ENCODE data around the gene DPY19L3.
"Not testable (repeated sequence)": the region's sequence is repeated elsewhere in the genome, so short reads cannot be mapped to it uniquely, and the experiment has no call there.

The DPY19L3 gene

GRCh38 chr19:32450217-32450616, 44.6 kb downstream of the DPY19L3 start:
- DNase-seq = no peak

DNA sequence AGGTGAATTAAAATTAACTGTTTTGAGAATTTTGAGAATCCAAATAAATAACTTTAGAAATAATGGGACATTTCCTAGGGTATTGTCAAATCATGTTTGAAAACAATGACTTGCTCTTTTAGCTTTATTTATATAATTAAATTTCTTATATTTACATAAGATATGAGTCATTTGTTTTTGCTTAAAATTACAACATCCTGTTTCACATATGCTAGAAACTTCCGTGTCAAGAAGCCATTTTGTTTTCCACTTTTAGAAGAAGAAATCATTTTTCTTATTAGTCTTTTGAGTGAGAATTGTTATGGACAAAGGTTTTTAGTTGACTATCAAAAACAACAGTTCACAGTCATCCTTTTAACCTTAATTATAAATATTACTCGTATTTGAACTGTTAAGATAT, 48.2 kb downstream of the DPY19L3 start:
- DNase-seq = no peak

DNA sequence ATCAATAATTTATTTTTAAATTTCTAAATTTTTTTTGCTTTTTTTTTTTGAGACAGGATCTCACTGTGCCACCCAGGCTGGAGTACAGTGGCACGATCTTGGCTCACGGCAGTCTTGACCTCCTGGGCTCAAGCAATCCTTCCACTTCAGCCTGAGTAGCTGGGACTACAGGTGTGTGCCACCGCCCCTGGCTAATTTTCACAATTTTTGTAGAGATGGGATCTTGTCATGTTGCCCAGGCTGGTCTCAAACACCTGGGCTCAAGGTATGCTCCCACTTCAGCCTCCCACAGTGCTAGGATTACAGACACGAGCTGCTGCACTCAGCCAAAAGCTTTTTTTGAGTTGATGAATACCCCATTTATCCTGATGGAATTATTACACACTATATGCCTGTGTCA, 50.8 kb downstream of the DPY19L3 start:
- no peak for DNase-seq

GRCh38 chr19:32457571-32458158, 52.1 kb downstream of the DPY19L3 start:
- no peak for DNase-seq

DNA sequence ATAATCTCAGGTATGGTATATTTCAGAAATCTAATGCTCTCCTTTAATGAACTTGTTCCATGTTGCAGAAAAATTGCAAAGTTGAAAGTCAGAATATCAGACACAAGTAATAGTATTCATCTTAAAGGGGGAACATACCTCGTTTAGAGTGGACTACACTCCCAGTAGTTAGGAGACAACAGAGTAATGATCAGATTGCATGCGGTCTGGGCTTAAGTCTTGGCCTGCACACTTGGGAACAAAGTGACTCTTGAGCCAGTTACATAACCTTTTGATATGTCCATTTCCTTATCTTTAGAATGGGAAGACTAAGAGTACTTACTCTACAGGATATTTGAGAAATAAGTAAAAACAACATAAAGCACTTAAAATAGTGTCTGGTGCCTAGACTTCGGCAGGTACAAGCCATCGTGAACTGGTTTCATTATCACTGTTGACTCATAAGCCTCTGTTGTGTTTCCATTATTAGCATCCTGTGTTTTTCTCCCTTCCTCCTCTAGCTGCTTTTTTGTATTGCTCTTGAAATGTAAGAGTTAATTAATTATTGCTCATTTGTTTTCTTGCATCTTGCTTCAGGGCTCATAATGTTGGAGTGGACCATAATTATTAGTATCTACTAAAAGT, 53.0 kb downstream of the DPY19L3 start:
- no peak for DNase-seq

DNA sequence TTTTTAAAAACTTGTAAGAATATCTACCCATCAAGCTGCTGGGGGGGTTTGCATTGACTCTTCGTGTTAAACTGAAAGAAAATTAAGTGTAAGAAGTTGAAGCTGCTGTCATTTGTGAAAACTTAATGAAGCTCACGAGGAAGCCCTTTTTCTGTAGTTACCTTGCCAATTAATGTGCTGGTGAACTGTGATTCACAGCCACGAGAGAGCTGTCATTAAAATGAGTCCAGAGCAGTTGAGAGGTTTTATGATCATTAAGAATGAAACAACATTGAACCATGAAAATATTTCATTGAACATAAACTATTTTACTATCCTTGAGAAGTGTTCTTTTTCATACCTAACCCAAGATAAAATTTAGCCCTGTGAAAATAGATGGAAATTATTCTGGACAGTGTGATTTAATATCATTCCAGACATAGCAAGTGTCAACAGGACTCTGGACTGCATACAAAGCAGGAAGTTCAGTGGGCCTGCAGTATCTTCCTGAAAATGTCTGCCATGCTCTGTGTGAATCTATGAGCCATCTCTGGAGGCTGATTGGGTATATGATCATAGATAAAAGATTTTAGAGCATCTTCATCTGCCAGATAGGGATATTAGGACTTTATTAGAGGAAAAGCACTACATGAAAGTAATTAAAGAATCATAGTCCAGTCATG, 53.8 kb downstream of the DPY19L3 start:
- DNase-seq = no peak

GRCh38 chr19:32460476-32460875, 54.9 kb downstream of the DPY19L3 start:
- DNase-seq = no peak

DNA sequence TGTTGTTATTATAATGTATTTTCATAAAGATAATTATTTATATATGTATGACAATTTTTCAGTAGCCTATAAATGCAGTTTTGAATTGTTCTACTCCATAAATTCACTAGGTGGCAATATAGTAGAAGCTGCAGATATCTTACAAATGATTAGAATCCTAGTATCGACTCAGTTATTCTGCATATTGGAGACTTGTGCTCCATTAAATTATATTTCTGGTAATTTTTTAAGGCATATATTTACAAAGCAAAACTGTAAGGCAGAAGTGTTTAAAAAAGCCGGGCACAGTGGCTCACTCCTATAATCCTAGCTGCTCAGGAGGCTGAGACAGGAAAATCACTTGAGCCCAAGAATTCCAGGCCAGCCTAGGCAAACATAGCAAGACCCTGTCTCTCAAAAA, 58.7 kb downstream of the DPY19L3 start:
- DNase-seq = peak; percentile 37

GRCh38 chr19:32465176-32465575, 59.6 kb downstream of the DPY19L3 start:
- DNase-seq = no peak

- DNase-seq = no peak
These were observed 64.2 kb downstream of the DPY19L3 start for GRCh38 chr19:32469795-32470194.

- no peak for DNase-seq
These were observed 65.5 kb downstream of the DPY19L3 start for GRCh38 chr19:32471095-32471494.

DNA sequence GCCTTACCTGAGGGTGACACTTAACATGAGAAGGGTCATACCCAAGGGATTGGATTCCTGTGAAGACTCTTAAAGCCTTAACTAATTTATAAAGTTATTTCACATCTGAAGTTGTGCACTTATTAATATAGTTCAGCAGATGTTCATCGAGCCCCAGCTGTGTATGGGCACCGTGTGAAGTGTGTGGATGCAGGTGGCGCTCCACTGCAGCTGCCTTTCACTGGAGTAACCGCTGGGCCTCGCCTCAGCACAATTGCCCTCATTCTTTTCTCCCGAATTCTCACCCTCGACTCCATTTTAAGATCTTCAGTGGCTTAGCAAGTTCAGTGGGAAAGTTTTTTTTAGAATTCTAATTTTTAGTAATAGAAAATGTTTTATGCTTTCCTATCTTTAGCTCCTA, 66.2 kb downstream of the DPY19L3 start:
- DNase-seq = no peak

DNA sequence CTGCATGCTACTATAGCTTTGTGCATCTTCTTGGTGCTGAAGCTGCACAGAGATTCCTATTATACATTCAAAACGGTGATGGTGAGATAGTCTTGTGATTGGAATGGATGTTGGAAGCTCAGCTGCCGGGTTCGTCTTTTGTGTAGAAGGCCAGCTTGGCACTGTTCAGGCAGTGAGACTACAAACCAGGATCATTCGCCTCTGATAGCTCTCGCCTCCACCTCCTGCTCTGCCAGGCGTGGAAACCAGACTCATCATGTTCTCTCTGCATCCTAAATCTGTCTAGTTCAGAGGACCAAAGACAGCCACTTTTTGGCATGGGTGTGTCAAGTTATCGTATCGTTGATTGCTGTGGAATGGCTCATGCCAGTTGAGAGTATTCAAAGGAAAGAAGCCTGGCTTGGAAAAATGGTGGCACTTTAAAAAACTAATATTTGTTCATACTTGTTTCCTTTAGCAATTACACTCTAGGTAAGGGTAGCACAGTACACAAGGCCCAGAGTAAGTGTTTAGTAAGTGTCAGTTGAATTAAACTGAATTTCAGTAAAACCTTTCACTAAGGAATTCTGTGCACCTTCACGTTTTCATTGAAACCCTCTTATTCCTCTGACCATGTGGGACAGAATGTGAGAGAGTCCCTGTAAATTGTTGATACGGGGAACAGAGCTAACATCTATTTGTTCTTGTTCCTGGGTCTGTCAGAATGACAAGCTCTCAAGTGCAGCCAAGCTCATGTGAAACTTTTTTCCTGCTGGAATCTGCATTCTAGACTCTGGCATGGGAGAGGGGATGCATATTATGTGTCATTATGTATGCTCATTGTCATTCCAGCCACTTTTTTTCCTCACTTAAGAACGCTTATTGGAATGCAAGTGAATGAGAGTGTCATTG, 69.8 kb downstream of the DPY19L3 start:
- no peak for DNase-seq

GRCh38 chr19:32476032-32476350, 70.4 kb downstream of the DPY19L3 start:
- DNase-seq = no peak

- DNase-seq = no peak
These were observed 74.8 kb downstream of the DPY19L3 start for GRCh38 chr19:32480321-32480720.

GRCh38 chr19:32483574-32483973, 78.0 kb downstream of the DPY19L3 start:
- no peak for DNase-seq

DNA sequence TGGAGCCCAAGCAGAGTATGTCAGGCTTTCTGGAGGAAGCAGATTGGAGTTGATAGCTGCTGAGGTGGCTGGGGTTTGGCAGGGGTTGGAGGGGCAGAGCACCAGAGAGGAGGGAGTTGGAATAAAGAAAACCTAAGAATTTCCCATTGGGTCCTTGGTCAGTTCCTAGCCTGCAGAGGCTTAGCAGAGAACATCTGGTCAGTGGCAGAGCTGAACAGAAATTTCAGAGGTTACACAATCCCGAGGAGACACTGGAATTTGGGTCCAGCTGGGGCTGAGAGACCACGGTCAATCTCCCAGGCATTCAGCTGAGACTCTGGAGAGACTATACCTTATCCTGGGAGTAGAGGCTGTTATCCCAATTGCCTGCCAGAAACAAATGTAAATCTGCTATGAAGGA, 84.4 kb downstream of the DPY19L3 start:
- DNase-seq = no peak

GRCh38 chr19:32497391-32497790, 91.8 kb downstream of the DPY19L3 start:
- no peak for DNase-seq

DNA sequence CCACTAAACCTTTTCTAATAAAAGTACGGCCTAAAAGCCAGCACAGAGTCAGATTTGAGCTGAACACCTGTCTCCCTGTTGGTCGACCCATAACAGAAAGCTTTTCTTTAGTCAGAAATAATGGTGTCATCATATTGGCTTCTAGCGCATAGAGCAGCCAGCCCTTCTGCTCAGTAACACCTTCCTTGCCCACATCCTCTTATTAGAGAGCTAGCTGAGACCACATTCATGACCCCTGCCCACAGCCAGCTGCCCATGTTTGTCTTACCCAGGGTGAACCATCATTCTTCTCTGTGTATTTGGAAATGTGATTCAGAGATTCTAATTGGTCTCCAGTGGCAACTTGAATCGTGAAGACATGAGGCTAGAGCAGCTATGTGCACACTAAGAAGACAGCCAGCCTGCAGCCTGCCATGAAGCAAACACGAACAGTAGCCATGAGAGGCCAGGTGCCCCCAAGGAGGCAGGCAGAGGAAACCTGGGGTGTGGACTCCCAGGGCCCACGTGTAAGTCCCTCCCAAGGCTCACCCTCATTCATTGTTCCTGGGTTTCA, 93.2 kb downstream of the DPY19L3 start:
- DNase-seq = no peak

DNA sequence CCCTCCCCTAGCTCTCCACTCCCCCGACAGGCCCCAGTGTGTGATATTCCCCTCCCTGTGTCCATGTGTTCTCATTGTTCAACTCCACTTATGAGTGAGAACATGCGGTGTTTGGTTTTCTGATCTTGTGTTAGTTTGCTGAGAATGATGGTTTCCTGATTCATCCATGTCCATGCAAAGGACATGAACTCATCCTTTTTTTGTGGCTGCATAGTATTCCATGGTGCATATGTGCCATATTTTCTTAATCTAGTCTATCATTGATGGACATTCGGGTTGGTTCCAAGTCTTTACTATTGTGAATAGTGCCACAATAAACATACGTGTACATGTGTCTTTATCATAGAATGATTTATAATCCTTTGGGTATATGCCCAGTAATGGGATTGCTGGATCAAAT, 106.9 kb downstream of the DPY19L3 start:
- DNase-seq = not testable (repeated sequence)

- DNase-seq = no peak
These were observed 113.5 kb downstream of the DPY19L3 start for GRCh38 chr19:32519023-32519422.

GRCh38 chr19:32522967-32523366, 117.4 kb downstream of the DPY19L3 start:
- DNase-seq = no peak

DNA sequence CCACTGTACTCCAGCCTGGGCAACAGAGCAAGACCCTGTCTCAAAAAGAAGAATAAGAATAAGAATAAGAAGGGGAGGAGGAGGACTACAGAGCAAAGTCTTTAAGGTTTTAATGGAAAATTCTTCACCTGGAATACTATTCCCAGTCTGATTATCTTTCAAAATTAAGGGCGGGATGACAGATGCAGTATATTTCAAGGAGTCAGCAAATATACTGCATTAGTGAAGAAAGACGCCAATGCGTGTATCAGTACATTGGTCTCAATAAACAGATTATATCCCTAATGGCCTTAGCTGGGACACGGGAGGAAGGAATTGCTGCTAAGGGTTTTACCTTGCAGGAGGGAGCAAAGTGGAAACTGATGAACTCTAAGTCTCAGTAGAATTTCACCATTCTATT, 121.3 kb downstream of the DPY19L3 start:
- no peak for DNase-seq

All from NCI-H187 treated with DMSO at 0.1 percent for 48 hours (cell line).